Suprapubic skin (tissue), 4 donors: Measurements from ENCODE around the gene HAPLN2. TPM values are rescaled to one million over a fixed set of nuclear protein-coding genes. Genes with fewer than 3 reads are reported as not detected.

Experiments used
- DNase-seq, 2 donors: peaks; one replicate each; pipeline ENCODE4 v3.0.0-alpha.2; 2019; ENCODE audit warnings: low spot score in 2 of 2
- H3K27ac ChIP-seq: fragments of 200-600 bp; sonication (generic); one replicate; pipeline ENCODE4 v1.5.1; 2019
- H3K27me3 ChIP-seq: fragments of 200-600 bp; sonication (generic); one replicate; pipeline ENCODE4 v1.5.1; 2019
- H3K36me3 ChIP-seq: fragments of 200-600 bp; sonication (generic); one replicate; pipeline ENCODE4 v1.5.1; 2019
- H3K4me1 ChIP-seq: fragments of 200-600 bp; sonication (generic); one replicate; pipeline ENCODE4 v1.5.1; 2019
- H3K4me3 ChIP-seq: fragments of 200-600 bp; sonication (generic); one replicate; pipeline ENCODE4 v1.5.1; 2019; ENCODE audit warnings: mild to moderate bottlenecking
- H3K9me3 ChIP-seq: fragments of 200-600 bp; sonication (generic); one replicate; pipeline ENCODE4 v1.5.1; 2019
- CTCF ChIP-seq, 2 donors: fragments of 200-600 bp in 1 of 2; fragments of 450-650 bp in 1 of 2; sonication (generic) in 1 of 2; IDR thresholded peaks; one replicate each; pipeline ENCODE4 v1.5.1; 2016 to 2019; ENCODE audit warnings: antibody characterized with exemption in 2 of 2, mild to moderate bottlenecking in 1 of 2, moderate library complexity in 1 of 2
- EP300 ChIP-seq: sonication (generic); formaldehyde crosslinking; IDR thresholded peaks from one replicate; pipeline ENCODE4 v1.6.1; 2017; ENCODE audit warnings: antibody characterized with exemption
- POLR2A ChIP-seq, 2 donors: fragments of 450-650 bp; IDR thresholded peaks; one replicate each; pipeline ENCODE4 v1.6.1; 2017; ENCODE audit warnings: antibody characterized with exemption in 2 of 2, mild to moderate bottlenecking in 2 of 2, moderate library complexity in 2 of 2
- POLR2AphosphoS5 ChIP-seq, 3 donors: sonication (generic); formaldehyde crosslinking; IDR thresholded peaks; one replicate each; pipeline ENCODE4 v1.6.1; 2017; ENCODE audit warnings: antibody characterized with exemption in 3 of 3
- WGBS: methylation state at CpG from one replicate; pipeline ENCODE4 v1.1.5; 2018; 5-methylcytosine and 5-hydroxymethylcytosine counted together
- total RNA-seq, 4 donors: library from RNA; depleted of rRNA; stranded (reverse); fragments of >200 nt; gene quantifications; one replicate each; pipeline ENCODE4 v1.1.0, GENCODE V29; 2016

HAPLN2 gene
- total RNA-seq, 4 donors from 2014 or later: 1.0 to 2.9 TPM; not detected in 2

- Histone ChIP-seq H3K27me3 (peaks cover 49% of the 10 kb centered on the region), H3K4me3 (peak overlapping the region; percentile 34), H3K9me3 (no peaks in the 10 kb centered on the region), H3K27ac (no peak overlapping the region), H3K4me1 (peaks cover 45% of the 10 kb centered on the region), H3K36me3 (no peaks in the 10 kb centered on the region)
- DNase-seq: peak; percentile 88
- TF ChIP-seq CTCF (IDR thresholded peaks at IDR 0.05) (peak; percentile 92 to 96), EP300 (no peak), POLR2AphosphoS5 (IDR thresholded peaks at IDR 0.05) (no peak), POLR2A (IDR thresholded peaks at IDR 0.05) (no peak)
- 2% methylated on average over 51 of the region's 54 CpGs for WGBS
Observed at GRCh38 chr1:156656806-156657740, 37.9 kb downstream of the HAPLN2 start.

GRCh38 chr1:156657741-156658319 lies 38.6 kb downstream of the HAPLN2 start:
- peaks cover 44% of the 10 kb centered on the region for H3K27me3 ChIP-seq
- TF ChIP-seq POLR2AphosphoS5 (IDR thresholded peaks at IDR 0.05): no peak
- TF ChIP-seq CTCF (IDR thresholded peaks at IDR 0.05): no peak
- TF ChIP-seq EP300: no peak
- TF ChIP-seq POLR2A (IDR thresholded peaks at IDR 0.05): no peak
- DNase-seq: peak in 1 of 2 donors; percentile 57
- no peak overlapping the region for H3K27ac ChIP-seq
- no peaks in the 10 kb centered on the region for H3K36me3 ChIP-seq
- 16% methylated on average over 15 of the region's 15 CpGs for WGBS
- H3K4me1 ChIP-seq: peaks cover 53% of the 10 kb centered on the region
- no peaks in the 10 kb centered on the region for H3K9me3 ChIP-seq
- H3K4me3 ChIP-seq: peak overlapping the region; percentile 34

- no peak for TF ChIP-seq POLR2AphosphoS5 (IDR thresholded peaks at IDR 0.05)
- TF ChIP-seq POLR2A (IDR thresholded peaks at IDR 0.05): no peak
- no peak for TF ChIP-seq EP300
- no peak for TF ChIP-seq CTCF (IDR thresholded peaks at IDR 0.05)
- Histone ChIP-seq H3K4me3 (no peak overlapping the region), H3K27ac (no peak overlapping the region), H3K27me3 (peaks cover 41% of the 10 kb centered on the region), H3K9me3 (no peaks in the 10 kb centered on the region), H3K36me3 (no peaks in the 10 kb centered on the region), H3K4me1 (peaks cover 60% of the 10 kb centered on the region)
- DNase-seq: no peak
- WGBS: 91% methylated on average over 14 of the region's 14 CpGs
Observed at GRCh38 chr1:156658496-156658895, 39.3 kb downstream of the HAPLN2 start.

DNA sequence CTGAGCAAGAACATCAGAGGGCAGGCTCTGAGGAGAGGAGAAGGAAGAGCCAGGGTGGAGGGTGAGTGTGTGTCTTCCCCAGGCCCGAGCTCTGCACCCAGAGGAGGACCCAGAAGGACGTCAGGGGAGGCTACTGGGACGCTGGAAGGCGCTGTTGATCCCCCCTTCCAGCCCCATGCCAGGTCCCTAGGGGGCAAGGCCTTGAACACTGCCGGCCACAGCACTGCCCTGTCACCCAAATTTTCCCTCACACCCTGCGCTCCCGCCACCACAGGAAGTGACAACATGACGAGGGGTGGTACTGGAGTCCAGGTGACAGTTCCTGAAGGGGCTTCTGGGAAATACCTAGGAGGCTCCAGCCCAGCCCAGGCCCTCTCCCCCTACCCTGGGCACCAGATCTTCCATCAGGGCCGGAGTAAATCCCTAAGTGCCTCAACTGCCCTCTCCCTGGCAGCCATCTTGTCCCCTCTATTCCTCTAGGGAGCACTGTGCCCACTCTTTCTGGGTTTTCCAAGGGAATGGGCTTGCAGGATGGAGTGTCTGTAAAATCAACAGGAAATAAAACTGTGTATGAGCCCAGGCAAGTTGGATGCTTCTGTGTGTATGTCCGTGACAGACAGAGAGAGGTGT lies 39.8 kb downstream of the HAPLN2 start:
- no peak for TF ChIP-seq POLR2AphosphoS5 (IDR thresholded peaks at IDR 0.05)
- TF ChIP-seq EP300: no peak
- no peak for TF ChIP-seq POLR2A (IDR thresholded peaks at IDR 0.05)
- no peak for TF ChIP-seq CTCF (IDR thresholded peaks at IDR 0.05)
- 81% methylated on average over 6 of the region's 10 CpGs for WGBS
- no peak for DNase-seq
- Histone ChIP-seq H3K4me3 (no peak overlapping the region), H3K4me1 (peaks cover 65% of the 10 kb centered on the region), H3K36me3 (no peaks in the 10 kb centered on the region), H3K27me3 (peaks cover 35% of the 10 kb centered on the region), H3K27ac (no peak overlapping the region), H3K9me3 (no peaks in the 10 kb centered on the region)

GRCh38 chr1:156659661-156659987 lies 40.4 kb downstream of the HAPLN2 start:
- Histone ChIP-seq H3K27ac (no peak overlapping the region), H3K4me1 (peaks cover 70% of the 10 kb centered on the region), H3K36me3 (no peaks in the 10 kb centered on the region), H3K27me3 (peaks cover 30% of the 10 kb centered on the region), H3K4me3 (no peak overlapping the region), H3K9me3 (no peaks in the 10 kb centered on the region)
- no peak for TF ChIP-seq CTCF (IDR thresholded peaks at IDR 0.05)
- no peak for TF ChIP-seq POLR2A (IDR thresholded peaks at IDR 0.05)
- no peak for TF ChIP-seq POLR2AphosphoS5 (IDR thresholded peaks at IDR 0.05)
- TF ChIP-seq EP300: no peak
- no peak for DNase-seq
- WGBS: 37% methylated on average over 6 of the region's 6 CpGs
